Mesothelial cell of epicardium (in vitro differentiated cells): ENCODE data around the gene VAV3. TPM values are rescaled to one million over a fixed set of nuclear protein-coding genes. Genes with fewer than 3 reads are reported as not detected.

Experiments
- DNase-seq, 2 experiments: peaks; one replicate each; pipeline ENCODE4 v3.0.0; 2021; ENCODE audit warnings: low spot score in 2 of 2; ENCODE audit not compliant: unreplicated experiment in 2 of 2
- H3K27ac Mint-ChIP-seq: 2 replicates; pipeline ENCODE4 v1.8.0; 2021; ENCODE audit warnings: mixed read lengths
- H3K27me3 Mint-ChIP-seq: 2 replicates; pipeline ENCODE4 v1.8.0; 2021; ENCODE audit warnings: low read depth, mixed read lengths
- H3K36me3 Mint-ChIP-seq: 2 replicates; pipeline ENCODE4 v1.8.0; 2021; ENCODE audit warnings: mixed read lengths
- H3K4me1 Mint-ChIP-seq: 2 replicates; pipeline ENCODE4 v1.8.0; 2021; ENCODE audit warnings: mixed read lengths
- H3K4me3 Mint-ChIP-seq: 2 replicates; pipeline ENCODE4 v1.8.0; 2021; ENCODE audit warnings: mild to moderate bottlenecking, moderate library complexity, mixed read lengths
- H3K9me3 Mint-ChIP-seq: 2 replicates; pipeline ENCODE4 v1.8.0; 2021; ENCODE audit warnings: mixed read lengths
- total RNA-seq: library from RNA; stranded (reverse); gene quantifications from 3 replicates; pipeline ENCODE4 v1.2.1, GENCODE V29; 2021
- TF ChIP-seq, protein P1 (sequence below): fragments of 200-600 bp; sonication (generic); IDR thresholded peaks from one replicate; pipeline ENCODE4 v1.5.0; 2021; ENCODE audit warnings: antibody characterized with exemption; ENCODE audit not compliant: unreplicated experiment

The VAV3 gene
- total RNA-seq, 1 donor from 2014 or later: 3.2 TPM

DNA sequence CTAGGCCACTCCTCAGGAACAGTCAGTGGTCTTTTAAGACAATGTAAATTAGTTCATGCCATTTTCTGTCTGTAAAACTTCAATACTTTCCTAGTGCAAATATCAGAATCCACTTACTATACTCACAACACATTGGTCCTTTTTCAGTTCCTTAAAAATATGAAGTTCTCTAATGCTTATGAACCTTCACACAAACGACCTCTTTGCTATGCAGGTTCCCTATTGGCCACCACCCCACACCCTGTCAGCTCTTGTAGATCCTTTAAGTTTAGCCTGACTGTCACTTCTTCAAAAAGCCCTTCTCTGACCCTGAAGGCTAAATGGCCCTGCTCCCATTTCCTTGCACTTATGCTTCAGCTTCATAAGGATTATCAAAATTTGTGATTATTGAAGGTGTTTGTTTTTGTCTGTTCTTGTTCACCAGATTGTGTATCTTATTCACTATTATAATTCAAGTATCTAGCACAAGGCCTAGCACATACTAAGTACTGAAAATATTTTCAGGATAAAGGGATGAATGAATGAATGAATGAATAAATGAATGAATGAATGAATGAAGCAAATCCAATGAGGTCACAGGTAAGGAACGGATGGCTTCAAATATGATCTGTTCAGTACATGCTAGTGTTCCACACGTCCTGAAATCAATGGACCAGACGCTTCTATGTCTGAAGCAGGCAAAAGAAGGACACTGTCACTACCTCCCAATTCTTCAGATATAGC, 373.9 kb downstream of the VAV3 start:
- no peak for DNase-seq
- H3K4me3 Mint-ChIP-seq: no peak overlapping the region
- no peaks in the 10 kb centered on the region for H3K9me3 Mint-ChIP-seq
- H3K27ac Mint-ChIP-seq: no peak overlapping the region
- peaks cover 14% of the 10 kb centered on the region for H3K4me1 Mint-ChIP-seq
- no peaks in the 10 kb centered on the region for H3K36me3 Mint-ChIP-seq
- TF ChIP-seq, protein P1, sequence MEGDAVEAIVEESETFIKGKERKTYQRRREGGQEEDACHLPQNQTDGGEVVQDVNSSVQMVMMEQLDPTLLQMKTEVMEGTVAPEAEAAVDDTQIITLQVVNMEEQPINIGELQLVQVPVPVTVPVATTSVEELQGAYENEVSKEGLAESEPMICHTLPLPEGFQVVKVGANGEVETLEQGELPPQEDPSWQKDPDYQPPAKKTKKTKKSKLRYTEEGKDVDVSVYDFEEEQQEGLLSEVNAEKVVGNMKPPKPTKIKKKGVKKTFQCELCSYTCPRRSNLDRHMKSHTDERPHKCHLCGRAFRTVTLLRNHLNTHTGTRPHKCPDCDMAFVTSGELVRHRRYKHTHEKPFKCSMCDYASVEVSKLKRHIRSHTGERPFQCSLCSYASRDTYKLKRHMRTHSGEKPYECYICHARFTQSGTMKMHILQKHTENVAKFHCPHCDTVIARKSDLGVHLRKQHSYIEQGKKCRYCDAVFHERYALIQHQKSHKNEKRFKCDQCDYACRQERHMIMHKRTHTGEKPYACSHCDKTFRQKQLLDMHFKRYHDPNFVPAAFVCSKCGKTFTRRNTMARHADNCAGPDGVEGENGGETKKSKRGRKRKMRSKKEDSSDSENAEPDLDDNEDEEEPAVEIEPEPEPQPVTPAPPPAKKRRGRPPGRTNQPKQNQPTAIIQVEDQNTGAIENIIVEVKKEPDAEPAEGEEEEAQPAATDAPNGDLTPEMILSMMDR: no peak
- no peaks in the 10 kb centered on the region for H3K27me3 Mint-ChIP-seq

- TF ChIP-seq, protein P1: no peak
- no peak for DNase-seq
- no peaks in the 10 kb centered on the region for H3K27me3 Mint-ChIP-seq
- H3K27ac Mint-ChIP-seq: no peak overlapping the region
- no peak overlapping the region for H3K4me3 Mint-ChIP-seq
- no peaks in the 10 kb centered on the region for H3K36me3 Mint-ChIP-seq
- H3K4me1 Mint-ChIP-seq: peaks cover 11% of the 10 kb centered on the region
- no peaks in the 10 kb centered on the region for H3K9me3 Mint-ChIP-seq
Measured at GRCh38 chr1:107590087-107590486, 374.9 kb downstream of the VAV3 start.

- no peaks in the 10 kb centered on the region for H3K27me3 Mint-ChIP-seq
- TF ChIP-seq, protein P1: no peak
- no peaks in the 10 kb centered on the region for H3K9me3 Mint-ChIP-seq
Measured at GRCh38 chr1:107588321-107588720, 376.7 kb downstream of the VAV3 start.

DNA sequence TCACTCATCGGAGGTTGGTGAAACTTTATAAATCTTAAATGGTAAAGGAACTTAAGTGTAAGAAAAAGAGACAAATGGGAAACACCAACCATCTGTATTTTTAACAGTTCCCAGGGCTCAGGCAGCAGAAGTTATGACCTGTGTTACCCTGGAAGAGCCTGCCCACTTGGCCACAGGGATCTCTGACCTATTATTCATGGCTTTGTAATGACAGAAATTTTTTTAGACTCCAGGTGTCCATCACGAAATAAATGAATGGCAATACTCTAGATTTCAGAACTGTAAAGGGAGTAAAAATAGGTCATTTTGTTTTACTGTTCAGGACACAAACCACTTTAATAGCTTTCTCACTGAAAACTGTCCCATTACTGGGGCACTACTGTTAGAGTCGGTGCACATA, 389.8 kb downstream of the VAV3 start:
- DNase-seq: no peak
- H3K9me3 Mint-ChIP-seq: no peaks in the 10 kb centered on the region
- no peak overlapping the region for H3K4me3 Mint-ChIP-seq
- no peaks in the 10 kb centered on the region for H3K27me3 Mint-ChIP-seq
- TF ChIP-seq, protein P1: no peak
- H3K36me3 Mint-ChIP-seq: no peaks in the 10 kb centered on the region
- H3K4me1 Mint-ChIP-seq: peaks cover 26% of the 10 kb centered on the region
- H3K27ac Mint-ChIP-seq: no peak overlapping the region

More at GRCh38 chr1:107588321-107588720, 376.7 kb downstream of the VAV3 start:
- DNase-seq: no peak
- Mint-ChIP-seq H3K27ac (no peak overlapping the region), H3K4me3 (no peak overlapping the region), H3K4me1 (no peaks in the 10 kb centered on the region), H3K36me3 (no peaks in the 10 kb centered on the region)

DNA sequence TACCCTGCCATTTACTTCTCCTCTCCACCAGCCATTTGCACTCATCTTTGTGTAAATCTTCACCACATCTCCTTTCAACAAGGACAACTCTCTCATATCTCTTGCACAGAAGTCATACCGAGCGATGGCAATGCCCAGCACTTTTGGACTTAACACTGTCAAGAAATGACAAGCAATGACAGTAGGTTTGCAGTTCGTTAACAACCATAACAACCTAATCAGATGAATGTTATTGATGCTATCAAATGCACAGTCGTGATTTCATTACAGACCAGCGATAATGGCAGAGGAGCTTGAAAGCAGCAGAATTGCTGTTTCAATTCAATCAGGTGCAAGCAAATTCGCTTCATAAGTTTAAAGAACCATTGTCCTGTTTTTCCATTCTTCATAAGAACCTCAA, 390.9 kb downstream of the VAV3 start:
- H3K27me3 Mint-ChIP-seq: no peaks in the 10 kb centered on the region
- H3K36me3 Mint-ChIP-seq: no peaks in the 10 kb centered on the region
- DNase-seq: no peak
- no peak overlapping the region for H3K4me3 Mint-ChIP-seq
- no peak overlapping the region for H3K27ac Mint-ChIP-seq
- H3K9me3 Mint-ChIP-seq: peaks cover 4% of the 10 kb centered on the region
- TF ChIP-seq, protein P1: no peak
- H3K4me1 Mint-ChIP-seq: peaks cover 18% of the 10 kb centered on the region
